SK-N-MC (cell line): ENCODE data around the gene ORC1.

Source experiments
- EZH2 ChIP-seq: fragments of 200-600 bp; sonication (generic); IDR thresholded peaks from one replicate; pipeline ENCODE4 v1.6.1; 2017; ENCODE audit warnings: antibody characterized with exemption
- POLR2AphosphoS5 ChIP-seq: IDR thresholded peaks from 2 replicates; pipeline ENCODE4 v1.6.1; 2012; ENCODE audit warnings: mild to moderate bottlenecking, low read depth, low read length, borderline replicate concordance

DNA sequence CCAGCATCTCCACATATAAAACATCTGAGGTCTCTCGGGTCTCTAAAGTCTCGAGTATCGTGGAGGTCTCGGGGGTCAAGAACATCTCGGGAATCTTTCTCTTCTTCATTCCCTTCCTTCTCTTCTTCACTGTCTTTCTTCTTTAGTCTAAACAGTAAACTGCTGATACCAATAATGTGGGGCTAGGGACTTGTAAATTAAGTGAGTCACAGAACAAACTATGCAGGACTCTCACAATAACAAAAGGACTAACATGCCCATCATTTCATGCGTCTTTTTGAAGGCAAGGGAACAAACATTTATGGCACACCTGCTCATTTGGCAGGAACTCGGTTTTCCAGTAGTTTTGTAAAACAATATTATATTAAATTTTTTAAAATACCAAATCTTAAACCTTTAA, 32.6 kb upstream of the ORC1 start:
- TF ChIP-seq EZH2 (no peak), POLR2AphosphoS5 (no peak)
